ENCODE measurements around the gene RGL1.

RGL1 gene

DNA sequence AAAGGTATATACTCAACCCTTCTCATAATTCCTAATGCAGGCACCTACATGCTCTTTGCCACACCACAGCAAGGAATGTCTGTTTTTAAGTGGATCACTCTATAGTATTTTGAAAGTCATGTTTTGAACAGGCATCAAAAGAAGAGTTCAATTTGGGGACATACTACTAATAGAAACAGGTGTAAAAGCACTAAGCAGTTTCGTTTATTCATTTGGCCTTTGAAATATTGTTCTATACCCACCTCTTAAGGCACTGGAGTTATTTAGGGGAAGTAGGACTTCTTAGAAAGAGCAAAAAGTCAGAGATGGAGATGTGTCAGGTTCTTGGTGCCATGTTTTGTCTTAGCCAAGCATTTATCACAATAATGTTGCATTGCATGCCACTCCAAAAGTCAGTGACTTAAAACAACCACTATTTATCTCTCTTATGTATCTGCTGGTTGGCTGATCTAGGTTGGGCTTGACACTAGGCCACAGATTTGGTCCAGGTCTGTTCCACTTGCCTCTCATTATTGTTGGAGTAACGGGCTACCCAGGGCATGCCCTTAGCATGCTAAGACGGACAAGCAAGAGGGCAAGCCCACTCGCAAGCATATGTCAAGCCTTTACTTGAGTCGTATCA, 107.5 kb downstream of the RGL1 start:
- Mint-ChIP-seq H3K4me3 (no peak overlapping the region), H3K27me3 (no peaks in the 10 kb centered on the region), H3K27ac (ENCODE audit: low read depth) (no peak overlapping the region), H3K36me3 (ENCODE audit: insufficient read depth) (peaks cover 5% of the 10 kb centered on the region), H3K4me1 (peaks cover 11% of the 10 kb centered on the region), H3K9me3 (no peaks in the 10 kb centered on the region)
- ATAC-seq (replicated peaks; ENCODE audit: extremely low read depth, poor library complexity, severe bottlenecking), result no peak
- DNase-seq (ENCODE audit: low spot score in 2 of 2), result no peak

DNA sequence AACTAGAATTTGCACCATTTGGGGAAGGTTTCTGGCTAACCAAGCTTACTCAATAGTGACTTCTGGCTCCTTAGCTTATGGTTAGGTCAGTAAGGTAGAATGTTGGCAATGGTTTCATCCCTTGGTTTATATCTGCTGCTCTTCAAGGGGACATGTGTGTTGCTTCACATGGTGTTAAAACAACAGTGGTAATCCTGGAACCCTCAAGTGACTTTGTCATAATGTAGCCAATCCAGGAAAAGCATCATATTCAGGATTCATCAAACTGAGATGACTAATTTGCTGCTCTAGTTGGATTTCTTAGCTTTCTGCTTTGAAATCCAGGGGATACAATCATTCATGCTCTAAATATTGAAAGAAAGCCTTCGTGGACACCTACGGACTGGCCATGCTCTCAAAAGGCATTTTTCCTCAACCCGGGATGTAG, 108.7 kb downstream of the RGL1 start:
- no peak for ATAC-seq (replicated peaks; ENCODE audit: extremely low read depth, poor library complexity, severe bottlenecking)
- Mint-ChIP-seq H3K4me1 (peaks cover 11% of the 10 kb centered on the region), H3K4me3 (no peak overlapping the region), H3K9me3 (no peaks in the 10 kb centered on the region), H3K36me3 (ENCODE audit: insufficient read depth) (peaks cover 5% of the 10 kb centered on the region), H3K27me3 (no peaks in the 10 kb centered on the region), H3K27ac (ENCODE audit: low read depth) (no peak overlapping the region)
- no peak for DNase-seq (ENCODE audit: low spot score in 2 of 2)

DNA sequence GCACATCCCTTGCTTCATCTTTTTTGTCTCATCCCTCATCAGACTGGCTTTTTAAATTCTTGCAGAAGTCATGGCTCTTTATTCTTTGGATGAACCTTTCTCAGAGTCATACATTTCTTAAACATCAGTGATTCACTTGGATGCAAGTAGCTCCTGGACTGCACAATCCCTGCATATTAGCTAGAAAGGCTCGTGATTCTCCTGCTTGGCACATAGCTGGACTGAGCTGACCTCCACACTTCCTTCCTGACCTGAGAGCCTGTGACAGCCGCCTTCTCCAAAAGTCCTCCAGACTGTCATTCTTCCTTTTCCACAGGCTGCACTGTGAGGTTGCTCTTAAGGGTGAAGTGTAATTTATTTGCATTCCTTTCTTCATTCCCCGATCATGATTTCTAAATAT, 109.4 kb downstream of the RGL1 start:
- Mint-ChIP-seq H3K4me3 (no peak overlapping the region), H3K27ac (ENCODE audit: low read depth) (no peak overlapping the region), H3K9me3 (no peaks in the 10 kb centered on the region), H3K36me3 (ENCODE audit: insufficient read depth) (peaks cover 5% of the 10 kb centered on the region), H3K4me1 (peaks cover 11% of the 10 kb centered on the region), H3K27me3 (no peaks in the 10 kb centered on the region)
- DNase-seq (ENCODE audit: low spot score in 2 of 2), result no peak
- no peak for ATAC-seq (replicated peaks; ENCODE audit: extremely low read depth, poor library complexity, severe bottlenecking)

DNA sequence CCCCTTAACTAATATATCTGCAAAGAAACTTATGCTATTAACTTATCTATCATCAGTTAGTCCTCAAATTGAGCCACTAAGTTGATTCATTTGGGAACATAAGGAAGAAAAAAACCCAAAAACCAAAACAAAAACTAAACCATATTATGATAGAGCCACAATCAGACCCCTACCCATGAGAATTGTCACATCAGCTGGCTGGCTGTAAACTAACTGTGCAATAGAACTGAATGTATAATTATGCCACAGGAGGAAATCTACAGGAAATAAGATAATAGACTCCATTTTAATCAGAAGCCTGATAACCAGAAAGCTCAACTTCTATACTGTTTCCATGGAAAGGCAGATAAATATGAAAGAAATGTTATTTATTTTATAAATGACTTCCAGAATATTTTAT, 110.0 kb downstream of the RGL1 start:
- Mint-ChIP-seq H3K4me1 (peaks cover 11% of the 10 kb centered on the region), H3K9me3 (no peaks in the 10 kb centered on the region), H3K27ac (ENCODE audit: low read depth) (no peak overlapping the region), H3K36me3 (ENCODE audit: insufficient read depth) (peaks cover 5% of the 10 kb centered on the region), H3K27me3 (no peaks in the 10 kb centered on the region), H3K4me3 (no peak overlapping the region)
- ATAC-seq (replicated peaks; ENCODE audit: extremely low read depth, poor library complexity, severe bottlenecking) (no peak), DNase-seq (ENCODE audit: low spot score in 2 of 2) (no peak)

DNA sequence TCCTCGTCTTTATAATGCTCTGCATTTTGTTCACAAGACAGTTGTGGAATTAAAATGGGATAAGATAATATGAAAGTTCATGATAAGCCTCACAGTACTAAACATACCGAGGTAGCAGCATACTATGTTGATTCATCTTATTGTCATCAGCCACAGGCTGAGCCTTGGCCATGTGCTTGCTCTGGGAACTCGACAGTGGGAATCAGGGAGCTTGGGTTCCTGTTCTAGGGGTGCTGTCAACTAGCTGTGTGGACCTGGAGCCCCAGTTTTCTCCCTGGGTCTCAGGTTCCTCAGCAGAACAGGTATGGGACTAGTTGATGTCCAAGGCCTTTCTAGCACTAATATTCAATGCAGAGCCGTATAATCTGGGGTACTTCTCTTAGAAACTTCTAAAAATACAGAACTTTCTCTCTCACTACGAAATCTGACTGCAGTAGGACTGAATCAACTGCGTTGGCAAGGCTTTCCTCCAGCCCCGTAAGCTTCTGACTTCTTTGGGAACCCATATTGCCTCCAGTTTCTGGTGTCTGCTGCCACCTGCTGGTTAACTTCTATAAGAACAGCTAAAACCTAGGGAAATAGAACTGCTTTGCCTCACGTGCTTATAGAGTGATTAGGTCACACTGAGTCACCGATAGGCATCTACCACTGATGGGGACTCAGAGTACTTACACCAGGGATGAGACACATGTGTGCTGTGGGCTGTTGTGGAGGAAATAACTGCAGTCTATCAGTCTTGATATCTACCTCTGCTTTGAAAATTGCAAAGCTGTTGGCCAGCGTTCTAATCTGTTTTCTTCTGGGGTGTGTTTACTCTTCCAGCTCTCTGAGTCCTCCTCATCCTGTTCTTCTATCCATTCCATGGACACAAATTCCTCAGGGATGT, 110.9 kb downstream of the RGL1 start:
- ATAC-seq (replicated peaks; ENCODE audit: extremely low read depth, poor library complexity, severe bottlenecking) (peak; percentile 99), DNase-seq (ENCODE audit: low spot score in 2 of 2) (peak; percentile 48 to 62)
- H3K27ac Mint-ChIP-seq (ENCODE audit: low read depth), result no peak overlapping the region
- no peaks in the 10 kb centered on the region for H3K27me3 Mint-ChIP-seq
- H3K9me3 Mint-ChIP-seq, result no peaks in the 10 kb centered on the region
- H3K4me3 Mint-ChIP-seq, result peak overlapping the region; percentile 2
- peaks cover 11% of the 10 kb centered on the region for H3K4me1 Mint-ChIP-seq
- peaks cover 4% of the 10 kb centered on the region for H3K36me3 Mint-ChIP-seq (ENCODE audit: insufficient read depth)

DNA sequence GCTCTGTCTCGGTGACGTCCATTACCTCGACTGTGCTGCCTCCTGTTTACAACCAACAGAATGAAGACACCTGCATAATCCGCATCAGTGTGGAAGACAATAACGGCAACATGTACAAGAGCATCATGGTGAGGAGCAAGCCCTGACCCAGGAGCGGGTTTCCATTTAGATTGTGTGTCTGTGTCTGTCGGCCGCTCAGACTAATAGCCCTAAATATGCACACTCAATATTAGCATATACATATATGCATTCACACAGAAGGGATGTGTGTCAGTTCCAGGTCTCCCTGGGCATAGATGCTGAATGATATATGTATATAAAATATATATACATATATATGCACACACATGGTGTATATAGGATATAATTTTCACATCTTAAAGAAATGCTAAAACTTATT, 111.7 kb downstream of the RGL1 start:
- H3K4me3 Mint-ChIP-seq, result peak overlapping the region; percentile 2
- no peak for DNase-seq (ENCODE audit: low spot score in 2 of 2)
- H3K36me3 Mint-ChIP-seq (ENCODE audit: insufficient read depth), result peaks cover 4% of the 10 kb centered on the region
- H3K27me3 Mint-ChIP-seq, result no peaks in the 10 kb centered on the region
- peaks cover 11% of the 10 kb centered on the region for H3K4me1 Mint-ChIP-seq
- H3K9me3 Mint-ChIP-seq, result no peaks in the 10 kb centered on the region
- no peak for ATAC-seq (replicated peaks; ENCODE audit: extremely low read depth, poor library complexity, severe bottlenecking)
- no peak overlapping the region for H3K27ac Mint-ChIP-seq (ENCODE audit: low read depth)

DNA sequence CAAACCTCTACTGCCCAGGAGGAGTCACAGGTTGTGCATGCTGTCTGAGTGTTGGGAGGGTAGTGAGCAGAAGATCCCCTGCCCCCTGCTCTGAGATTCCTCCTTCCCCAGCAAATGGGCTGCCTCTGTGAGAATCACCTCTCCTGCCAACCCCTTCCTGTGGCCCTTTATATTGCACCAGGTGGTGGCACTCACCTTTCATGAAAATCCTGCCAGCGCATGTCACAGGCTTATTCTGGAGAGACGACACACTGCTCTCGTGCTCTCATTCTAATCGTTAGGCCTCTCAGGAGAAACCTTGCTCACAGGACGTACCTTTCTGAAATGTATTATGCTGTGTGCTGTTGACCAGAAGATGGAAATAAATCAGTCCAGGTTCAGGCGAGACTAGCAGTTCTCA, 113.7 kb downstream of the RGL1 start:
- no peaks in the 10 kb centered on the region for H3K27me3 Mint-ChIP-seq
- H3K27ac Mint-ChIP-seq (ENCODE audit: low read depth), result no peak overlapping the region
- peaks cover 2% of the 10 kb centered on the region for H3K36me3 Mint-ChIP-seq (ENCODE audit: insufficient read depth)
- H3K4me1 Mint-ChIP-seq, result peaks cover 11% of the 10 kb centered on the region
- H3K4me3 Mint-ChIP-seq, result no peak overlapping the region
- H3K9me3 Mint-ChIP-seq, result no peaks in the 10 kb centered on the region
- DNase-seq (ENCODE audit: low spot score in 2 of 2) (no peak), ATAC-seq (replicated peaks; ENCODE audit: extremely low read depth, poor library complexity, severe bottlenecking) (no peak)

DNA sequence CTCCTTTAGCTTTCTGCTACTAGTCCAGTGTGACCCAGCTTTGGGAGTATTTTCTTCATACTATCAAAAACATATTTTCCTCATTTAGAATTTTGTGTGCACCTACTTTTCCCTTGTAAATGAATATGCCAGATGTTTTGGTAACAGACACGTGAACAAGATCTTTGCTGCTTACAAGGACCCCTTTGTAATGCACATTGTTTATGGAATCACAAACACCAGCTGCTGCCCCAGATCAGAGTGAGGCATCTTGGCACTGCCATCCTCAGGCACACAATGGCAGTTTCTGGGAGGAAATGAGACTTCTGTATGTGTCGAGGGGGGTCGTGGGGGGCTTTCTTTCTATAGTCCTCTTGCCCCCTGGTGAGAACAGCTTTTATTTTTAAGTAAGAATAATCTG, 115.7 kb downstream of the RGL1 start:
- H3K27me3 Mint-ChIP-seq, result no peaks in the 10 kb centered on the region
- peaks cover 2% of the 10 kb centered on the region for H3K36me3 Mint-ChIP-seq (ENCODE audit: insufficient read depth)
- DNase-seq (ENCODE audit: low spot score in 2 of 2), result no peak
- no peak overlapping the region for H3K27ac Mint-ChIP-seq (ENCODE audit: low read depth)
- H3K4me3 Mint-ChIP-seq, result no peak overlapping the region
- no peak for ATAC-seq (replicated peaks; ENCODE audit: extremely low read depth, poor library complexity, severe bottlenecking)
- H3K4me1 Mint-ChIP-seq, result peaks cover 10% of the 10 kb centered on the region
- H3K9me3 Mint-ChIP-seq, result no peaks in the 10 kb centered on the region

DNA sequence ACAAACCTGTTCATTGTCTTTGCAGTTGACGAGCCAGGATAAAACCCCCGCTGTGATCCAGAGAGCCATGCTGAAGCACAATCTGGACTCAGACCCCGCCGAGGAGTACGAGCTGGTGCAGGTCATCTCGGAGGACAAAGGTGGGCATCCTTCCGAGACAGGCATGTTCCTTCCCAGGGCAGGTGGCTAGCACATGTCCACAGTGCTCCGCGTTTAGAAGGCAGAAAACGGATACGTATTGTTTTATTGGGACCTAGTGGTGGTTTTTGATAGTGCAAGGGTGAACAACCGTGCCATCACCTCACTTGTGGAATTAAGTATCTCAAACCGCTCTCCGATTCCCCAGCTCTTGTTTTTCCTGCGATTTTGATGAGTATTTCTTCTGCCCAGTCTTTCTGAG, 117.3 kb downstream of the RGL1 start:
- Mint-ChIP-seq H3K27ac (ENCODE audit: low read depth) (no peak overlapping the region), H3K4me1 (no peaks in the 10 kb centered on the region), H3K4me3 (no peak overlapping the region), H3K27me3 (no peaks in the 10 kb centered on the region), H3K9me3 (no peaks in the 10 kb centered on the region), H3K36me3 (ENCODE audit: insufficient read depth) (no peaks in the 10 kb centered on the region)
- DNase-seq (ENCODE audit: low spot score in 2 of 2), result no peak
- ATAC-seq (replicated peaks; ENCODE audit: extremely low read depth, poor library complexity, severe bottlenecking), result no peak

DNA sequence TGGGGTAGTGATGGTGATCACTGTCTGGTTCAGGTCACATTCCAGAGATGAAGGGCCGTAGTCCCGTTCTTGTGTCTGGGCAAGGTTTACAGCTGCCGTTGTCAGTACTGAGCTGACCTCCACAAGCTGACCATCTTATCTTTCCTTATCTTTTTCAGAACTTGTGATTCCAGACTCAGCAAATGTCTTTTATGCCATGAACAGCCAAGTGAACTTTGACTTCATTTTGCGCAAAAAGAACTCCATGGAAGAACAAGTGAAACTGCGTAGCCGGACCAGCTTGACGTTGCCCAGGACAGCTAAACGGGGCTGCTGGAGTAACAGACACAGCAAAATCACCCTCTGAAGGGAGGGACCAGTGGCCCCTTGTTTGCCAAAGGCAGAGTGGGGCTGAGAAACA, 121.0 kb downstream of the RGL1 start:
- ATAC-seq (replicated peaks; ENCODE audit: extremely low read depth, poor library complexity, severe bottlenecking) (no peak), DNase-seq (ENCODE audit: low spot score in 2 of 2) (no peak)
- Mint-ChIP-seq H3K27ac (ENCODE audit: low read depth) (no peak overlapping the region), H3K4me3 (no peak overlapping the region), H3K9me3 (no peaks in the 10 kb centered on the region), H3K36me3 (ENCODE audit: insufficient read depth) (no peaks in the 10 kb centered on the region), H3K27me3 (no peaks in the 10 kb centered on the region), H3K4me1 (no peaks in the 10 kb centered on the region)

DNA sequence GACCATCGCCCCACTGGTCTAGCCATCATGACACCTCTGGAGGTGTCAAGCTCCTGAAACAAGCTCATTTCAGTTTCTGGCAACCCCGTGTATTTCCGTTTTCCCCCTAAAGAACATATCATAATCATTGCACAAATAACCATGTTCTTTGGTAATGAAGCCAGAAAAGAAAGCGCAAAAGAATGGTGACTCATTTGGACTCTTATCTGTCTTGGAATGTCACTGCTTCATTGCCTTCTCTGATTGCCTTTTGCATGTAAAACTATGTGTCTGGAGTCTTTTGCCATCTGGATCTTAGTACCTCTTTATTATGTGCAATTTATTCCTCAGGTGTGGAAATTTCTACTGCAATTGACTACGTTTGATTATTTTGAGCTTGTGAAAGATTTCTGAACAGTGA, 122.1 kb downstream of the RGL1 start:
- no peak overlapping the region for H3K4me3 Mint-ChIP-seq
- no peak overlapping the region for H3K27ac Mint-ChIP-seq (ENCODE audit: low read depth)
- DNase-seq (ENCODE audit: low spot score in 2 of 2), result no peak
- no peaks in the 10 kb centered on the region for H3K27me3 Mint-ChIP-seq
- ATAC-seq (replicated peaks; ENCODE audit: extremely low read depth, poor library complexity, severe bottlenecking), result no peak
- H3K36me3 Mint-ChIP-seq (ENCODE audit: insufficient read depth), result no peaks in the 10 kb centered on the region
- H3K4me1 Mint-ChIP-seq, result no peaks in the 10 kb centered on the region
- H3K9me3 Mint-ChIP-seq, result no peaks in the 10 kb centered on the region

DNA sequence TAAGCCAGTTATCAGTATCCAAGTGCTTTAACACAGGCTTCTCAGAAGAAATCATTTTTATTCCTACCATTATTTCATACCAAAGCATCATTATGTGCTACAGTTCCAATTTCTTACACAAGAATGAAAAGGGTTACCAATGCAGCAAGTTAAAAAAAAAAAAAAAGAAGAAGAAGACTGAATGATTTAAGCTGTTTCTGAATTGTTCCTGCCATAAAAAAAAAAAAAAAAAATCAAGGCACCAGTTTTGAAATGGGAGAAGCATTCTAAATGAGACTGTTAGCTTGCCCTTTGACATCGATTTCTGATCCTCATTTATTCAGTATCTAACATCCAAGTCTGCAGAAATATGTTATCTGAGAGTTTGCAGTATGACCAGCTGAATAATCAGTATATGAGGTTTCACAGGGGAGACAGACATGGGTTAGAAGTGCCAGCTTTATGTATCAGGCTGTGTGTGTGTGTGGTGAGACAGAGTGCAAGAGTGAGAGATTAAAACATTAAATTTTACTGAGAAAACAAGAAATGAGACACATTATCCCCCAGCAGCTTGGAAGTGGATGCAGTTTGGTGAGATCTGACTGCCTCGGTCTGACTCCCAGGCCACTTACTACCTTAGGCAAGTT, 126.8 kb downstream of the RGL1 start:
- Mint-ChIP-seq H3K27ac (ENCODE audit: low read depth) (peak overlapping the region; percentile 26), H3K4me1 (no peaks in the 10 kb centered on the region), H3K4me3 (no peak overlapping the region), H3K9me3 (no peaks in the 10 kb centered on the region), H3K27me3 (no peaks in the 10 kb centered on the region), H3K36me3 (ENCODE audit: insufficient read depth) (peaks cover 2% of the 10 kb centered on the region)
- ATAC-seq (replicated peaks; ENCODE audit: extremely low read depth, poor library complexity, severe bottlenecking) (no peak), DNase-seq (ENCODE audit: low spot score in 2 of 2) (no peak)

DNA sequence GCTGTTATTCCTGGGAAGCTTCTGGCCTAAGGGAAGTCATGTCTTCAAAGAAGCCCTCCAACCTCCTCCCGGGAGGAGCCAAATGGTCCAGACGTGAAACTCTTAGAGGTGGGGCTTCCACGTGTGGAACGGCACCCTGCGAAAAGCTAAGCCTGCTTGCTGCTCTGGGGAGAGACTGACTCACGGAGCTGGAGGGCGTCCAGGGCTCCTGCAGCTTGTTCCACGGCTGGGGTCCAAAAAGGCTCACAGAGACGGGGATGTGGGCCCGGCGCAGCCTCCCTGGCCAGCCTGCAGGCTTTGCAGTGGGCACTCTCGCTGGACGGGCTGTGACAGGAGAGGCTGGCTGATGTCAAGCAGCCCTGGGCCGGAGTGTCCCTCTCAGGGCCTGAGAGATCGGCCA, 127.5 kb downstream of the RGL1 start:
- Mint-ChIP-seq H3K27me3 (no peaks in the 10 kb centered on the region), H3K4me1 (no peaks in the 10 kb centered on the region), H3K9me3 (no peaks in the 10 kb centered on the region), H3K27ac (ENCODE audit: low read depth) (no peak overlapping the region), H3K36me3 (ENCODE audit: insufficient read depth) (peaks cover 2% of the 10 kb centered on the region), H3K4me3 (no peak overlapping the region)
- ATAC-seq (replicated peaks; ENCODE audit: extremely low read depth, poor library complexity, severe bottlenecking), result no peak
- no peak for DNase-seq (ENCODE audit: low spot score in 2 of 2)

Data from central memory CD8-positive, alpha-beta T cell (primary cell).